KBM-7 (cell line): Measurements from ENCODE around the gene UQCRFS1.

Source experiments
- DNase-seq: peaks from one replicate; pipeline ENCODE4 v3.0.0-alpha.2; 2015
- in situ Hi-C: fragments of 300-500 bp; cut with MboI; formaldehyde crosslinking; loops from 2 replicates; pipeline ENCODE4 v1.14.3; 2020; ENCODE audit warnings: low sequenced_read_pairs, low pct_unique_long_range_greater_than_20kb, mixed read lengths

The UQCRFS1 gene

DNA sequence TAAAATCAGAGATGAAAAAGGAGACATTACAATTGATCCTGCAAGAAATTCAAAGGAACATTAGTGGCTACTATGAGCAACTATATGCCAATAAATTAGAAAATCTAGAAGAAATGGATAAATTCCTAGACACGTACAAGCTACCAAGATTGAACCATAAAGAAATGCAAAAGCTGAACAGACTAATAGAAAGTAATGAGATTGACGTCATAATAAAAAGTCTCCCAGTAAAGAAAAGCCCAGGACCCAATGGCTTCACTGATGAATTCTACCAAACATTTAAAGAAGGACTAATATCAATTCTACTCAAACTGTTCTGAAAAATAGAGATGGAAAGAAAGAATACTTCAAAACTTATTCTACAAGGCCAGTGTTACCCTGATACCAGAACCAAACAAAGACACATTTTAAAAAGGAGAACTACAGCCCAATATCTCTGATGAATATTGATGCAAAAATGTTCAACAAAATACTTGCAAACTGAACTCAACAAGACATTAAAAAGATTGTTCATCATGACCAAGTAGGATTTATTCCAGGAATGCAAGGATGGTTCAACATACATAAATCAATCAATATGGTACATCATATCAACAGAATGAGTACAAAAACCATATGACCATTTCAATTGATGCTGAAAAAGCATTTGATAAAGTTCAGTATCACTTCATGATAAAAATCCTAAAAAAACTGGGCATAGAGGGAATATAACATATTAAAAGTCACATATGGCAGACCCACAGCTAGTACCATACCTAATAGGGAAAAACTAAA lies 35.8 kb downstream of the UQCRFS1 start:
- in situ Hi-C loops, result no loop called here
- DNase-seq, result no peak

DNA sequence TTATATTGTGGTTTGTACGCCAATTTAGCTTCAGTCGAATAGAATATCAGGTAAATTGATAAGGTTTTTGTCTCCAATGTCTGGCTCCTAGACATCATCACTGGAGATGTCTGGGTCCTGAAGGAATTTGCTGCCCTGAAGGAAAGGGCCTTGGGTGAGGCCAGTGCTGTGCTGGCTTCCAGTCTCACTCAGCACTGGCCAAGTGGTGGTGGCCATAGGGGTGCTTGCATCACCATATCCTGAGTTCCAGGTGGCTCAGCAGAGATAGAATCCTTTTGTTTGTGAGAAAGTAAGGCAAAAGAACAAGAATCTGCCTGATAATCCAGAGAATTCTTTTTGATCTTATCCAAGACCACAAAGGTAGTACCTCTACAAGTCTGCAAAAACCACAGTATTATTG lies 39.1 kb downstream of the UQCRFS1 start:
- DNase-seq, result no peak
- in situ Hi-C loops, result no loop called here

DNA sequence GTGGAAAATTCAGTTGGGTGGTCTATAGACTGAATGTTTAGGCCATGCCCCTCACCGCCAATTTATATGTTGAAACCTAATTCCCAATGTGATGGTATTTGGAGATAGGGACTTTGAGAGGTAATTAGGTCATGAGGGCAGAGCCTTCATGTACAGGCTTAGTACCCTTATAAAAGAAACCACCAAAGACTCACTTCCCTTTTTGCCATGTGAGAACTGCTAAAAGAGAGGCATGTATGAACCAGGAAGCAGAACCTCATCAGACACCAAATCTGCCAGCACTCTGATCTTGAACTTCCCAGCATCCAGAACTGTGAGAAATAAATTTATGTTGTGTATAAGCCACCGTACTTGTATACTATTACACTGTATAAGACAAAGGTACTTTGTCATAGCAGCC lies 40.6 kb downstream of the UQCRFS1 start:
- DNase-seq, result peak; percentile 67
- in situ Hi-C loops, result no loop called here

DNA sequence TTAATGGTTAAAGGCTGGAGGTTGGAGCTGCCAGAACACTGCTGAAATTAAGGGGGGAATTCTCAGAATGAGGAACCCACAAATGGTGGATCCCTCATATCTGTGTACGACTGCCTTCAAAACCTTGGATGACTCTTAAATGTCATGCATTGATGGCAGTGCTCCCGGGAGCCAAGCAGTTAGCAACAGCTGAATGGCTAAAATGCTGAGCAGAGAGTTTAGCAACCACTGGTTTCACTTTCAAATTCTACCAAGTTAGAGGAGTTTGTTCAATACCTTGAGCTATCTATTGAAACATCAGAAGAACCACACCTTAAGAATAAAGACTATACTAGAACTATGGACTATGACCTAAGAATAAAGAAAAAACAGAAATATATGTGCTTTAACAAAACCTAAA lies 41.4 kb downstream of the UQCRFS1 start:
- in situ Hi-C loops, result no loop called here
- DNase-seq, result no peak

DNA sequence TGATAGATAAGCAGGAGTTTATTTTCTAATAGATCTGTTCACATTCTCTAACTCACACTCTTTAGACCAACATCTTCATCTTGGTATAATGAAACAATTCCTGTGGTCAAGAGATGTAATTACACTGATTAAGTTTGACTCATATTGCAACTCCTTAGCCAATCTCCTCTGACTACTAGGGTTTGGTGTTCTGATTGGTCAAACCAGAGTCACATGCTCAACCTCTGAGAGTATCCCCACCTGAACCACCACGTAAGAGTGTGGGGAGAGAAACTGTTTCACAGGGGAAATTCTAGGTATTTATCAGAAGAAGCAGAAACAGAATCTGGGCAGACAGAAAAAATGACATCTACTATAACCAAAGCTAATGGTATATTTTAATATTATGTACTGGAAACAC lies 42.4 kb downstream of the UQCRFS1 start:
- in situ Hi-C loops, result no loop called here
- DNase-seq, result no peak

DNA sequence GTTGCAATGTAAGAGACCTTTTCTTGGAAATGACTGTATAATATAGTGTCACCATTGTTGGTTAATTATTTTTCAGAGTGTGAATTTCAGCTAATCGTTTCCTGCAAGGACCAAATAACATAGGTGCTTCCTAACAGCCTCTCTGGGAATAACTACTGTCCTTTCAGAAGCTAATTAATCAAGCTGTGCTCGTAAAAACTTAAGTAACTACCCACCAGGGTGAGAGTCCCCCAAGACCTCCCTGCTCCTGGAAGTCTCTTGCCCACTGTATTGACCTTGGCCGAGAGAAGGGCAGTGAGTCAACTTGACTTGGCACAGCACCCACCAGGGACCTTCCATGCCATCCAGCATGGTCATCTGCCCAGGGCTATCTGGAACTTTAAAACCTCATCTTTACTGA lies 50.3 kb downstream of the UQCRFS1 start:
- DNase-seq, result no peak
- in situ Hi-C loops, result no loop called here

DNA sequence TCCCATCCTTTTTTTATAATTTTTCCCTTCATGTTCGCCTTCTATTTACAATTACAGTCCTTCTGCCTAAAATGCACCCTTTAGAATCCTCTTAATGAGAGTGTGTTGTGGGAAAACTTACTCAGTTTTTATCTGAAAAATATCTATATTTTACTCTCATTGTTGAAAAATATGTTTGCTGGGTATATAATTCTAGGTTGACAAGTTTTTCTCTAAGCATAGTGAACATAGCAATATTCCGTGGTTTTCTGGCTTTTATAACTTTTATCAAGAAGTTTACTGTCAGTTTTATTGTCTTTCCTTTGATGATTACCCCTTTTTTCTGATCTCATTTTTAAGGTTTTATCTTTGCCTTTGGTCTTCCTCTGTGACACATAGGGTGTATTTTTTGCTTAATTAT lies 57.3 kb downstream of the UQCRFS1 start:
- no peak for DNase-seq
- in situ Hi-C loops, result no loop called here
